ENCODE measurements around the gene BAG3. TPM values are rescaled to one million over a fixed set of nuclear protein-coding genes. Genes with fewer than 3 reads are reported as not detected.

Gene BAG3
- total and polyA plus RNA-seq, 9 of the 15 experiments (the other 6 are each of a cell fraction or from before 2014, with no cell fraction given), result 2.6 to 27.4 (median 7.2) TPM

- TF ChIP-seq SMC3 (conservative IDR thresholded peaks at IDR 0.05; ENCODE audit: insufficient read depth, low read depth, low read length) (peak; percentile 33; the same call in 1 of the 2 replicates), RAD21 (CRISPR knock-in tag; conservative IDR thresholded peaks at IDR 0.05 in 1 of 2, IDR thresholded peaks at IDR 0.05 in 1 of 2) (peak; percentile 50 to 69), CREBBP (IDR thresholded peaks at IDR 0.05; ENCODE audit: low read depth, low read length) (no peak), SOX6 (IDR thresholded peaks at IDR 0.05) (no peak), XRCC5 (IDR thresholded peaks at IDR 0.05; ENCODE audit: low read depth, low read length) (no peak), ZSCAN29 (IDR thresholded peaks at IDR 0.05) (no peak), FOXM1 (IDR thresholded peaks at IDR 0.05; ENCODE audit: low read depth) (no peak), FOXM1 (CRISPR knock-in tag; IDR thresholded peaks at IDR 0.05; ENCODE audit: low read depth) (no peak), TRIM25 (IDR thresholded peaks at IDR 0.05; ENCODE audit: borderline replicate concordance) (no peak), RBFOX2 (IDR thresholded peaks at IDR 0.05; ENCODE audit: low read depth, low read length) (no peak), CTCF (IDR thresholded peaks at IDR 0.05 in 2 of 3, conservative IDR thresholded peaks at IDR 0.05 in 1 of 3; ENCODE audit: insufficient read depth in 2 of 3, low read depth in 1 of 3, low read length in 3 of 3) (peak; percentile 65 to 68 (median 68)), GTF2A2 (tag; IDR thresholded peaks at IDR 0.05) (no peak), DMBX1 (CRISPR knock-in tag; IDR thresholded peaks at IDR 0.05; ENCODE audit: borderline replicate concordance) (no peak), FOS (IDR thresholded peaks at IDR 0.05; ENCODE audit: extremely low read depth, insufficient read length) (no peak), HBP1 (CRISPR knock-in tag; IDR thresholded peaks at IDR 0.05) (no peak)
Measured at GRCh38 chr10:119608316-119609155, 42.6 kb upstream of the BAG3 start (continued).
